ENCODE data around the gene MORN1.

DNA sequence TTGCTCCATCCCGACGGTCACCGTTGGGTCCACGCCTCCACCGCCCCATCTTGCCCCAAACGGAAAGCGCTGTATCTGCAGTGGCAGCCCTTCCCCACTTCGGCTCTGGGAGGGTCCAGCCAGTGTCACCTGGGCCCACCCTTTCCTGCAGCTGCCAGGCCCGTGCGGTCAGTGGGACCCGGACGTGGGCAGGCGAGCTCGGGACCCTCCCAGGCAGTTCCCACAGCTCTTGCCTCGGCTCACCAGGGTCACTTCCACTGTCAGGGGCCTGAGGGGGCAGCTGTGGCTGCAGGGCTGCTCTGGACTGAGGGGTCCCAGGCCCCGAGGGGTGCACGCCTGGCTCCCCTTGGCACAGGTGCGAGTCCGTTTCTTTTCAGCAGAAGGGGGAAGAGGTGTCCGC is 82.5 kb downstream of the MORN1 start:
- no peak for TF ChIP-seq POLR2AphosphoS5 (IDR thresholded peaks at IDR 0.05; ENCODE audit: low read depth, low read length)
- TF ChIP-seq POLR2A (IDR thresholded peaks at IDR 0.05; ENCODE audit: low read depth, low read length) = no peak
- TF ChIP-seq TAF1 (IDR thresholded peaks at IDR 0.05; ENCODE audit: low read depth, low read length) = no peak
- no peak for TF ChIP-seq PAX5 (IDR thresholded peaks at IDR 0.05; ENCODE audit: insufficient read depth, low read length, severe bottlenecking)
- no peak for TF ChIP-seq SPI1 (IDR thresholded peaks at IDR 0.05; ENCODE audit: low read depth, low read length)
- no peak for TF ChIP-seq POU2F2 (IDR thresholded peaks at IDR 0.05; ENCODE audit: low read depth, low read length)

Measured in GM12891 (cell line).